Effector memory CD4-positive, alpha-beta T cell (primary cell): ENCODE results near the gene CD1C.

Experiments
- DNase-seq, 3 donors: peaks; one replicate each; pipeline ENCODE4 v3.0.0-alpha.2; 2020
- H3K27ac ChIP-seq: 2 replicates; pipeline ENCODE4 v1.7.0; 2013; ENCODE audit warnings: mild to moderate bottlenecking, low read length, moderate library complexity; ENCODE audit not compliant: insufficient read depth, poor library complexity, severe bottlenecking
- H3K27me3 ChIP-seq: replicated peaks from 2 replicates; pipeline ENCODE4 v1.7.0; 2013; ENCODE audit warnings: mild to moderate bottlenecking, low read length; ENCODE audit not compliant: insufficient read depth, control insufficient read depth, poor library complexity, severe bottlenecking
- H3K36me3 ChIP-seq: 2 replicates; pipeline ENCODE4 v1.7.0; 2013; ENCODE audit warnings: mild to moderate bottlenecking, low read length, moderate library complexity; ENCODE audit not compliant: control insufficient read depth, insufficient read depth
- H3K4me1 ChIP-seq: 2 replicates; pipeline ENCODE4 v1.7.0; 2013; ENCODE audit warnings: low read length, mild to moderate bottlenecking; ENCODE audit not compliant: control insufficient read depth, insufficient read depth, poor library complexity, severe bottlenecking
- H3K4me3 ChIP-seq: 2 replicates; pipeline ENCODE4 v1.7.0; 2013; ENCODE audit warnings: low read length, low read depth, mild to moderate bottlenecking; ENCODE audit not compliant: insufficient read depth, poor library complexity, severe bottlenecking
- H3K9me3 ChIP-seq: 2 replicates; pipeline ENCODE4 v1.7.0; 2013; ENCODE audit warnings: mild to moderate bottlenecking, low read length, moderate library complexity; ENCODE audit not compliant: control insufficient read depth

Gene CD1C

DNA sequence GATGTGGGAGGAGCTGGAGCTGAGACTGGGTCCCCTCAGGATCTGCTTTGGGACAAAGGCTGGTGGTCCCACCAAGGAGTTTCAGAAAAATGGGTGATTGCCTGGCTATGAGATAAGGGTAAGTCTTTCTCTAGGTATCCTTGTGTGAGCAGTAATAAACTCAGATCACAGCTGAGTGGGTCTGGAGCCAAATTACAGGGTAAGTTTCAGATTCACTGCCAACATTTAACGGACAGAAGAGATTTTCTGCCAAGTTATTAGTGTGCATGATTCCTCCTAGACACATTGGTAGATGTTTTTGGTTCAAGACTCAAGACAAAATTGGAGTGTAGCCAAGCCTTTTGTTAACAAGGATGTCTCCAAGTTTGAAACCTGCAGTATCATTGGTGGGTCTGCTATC lies 34.1 kb downstream of the CD1C start:
- Histone ChIP-seq H3K36me3 (no peaks in the 10 kb centered on the region), H3K9me3 (no peaks in the 10 kb centered on the region), H3K27ac (no peak overlapping the region), H3K4me1 (no peaks in the 10 kb centered on the region), H3K27me3 (no peaks in the 10 kb centered on the region), H3K4me3 (no peak overlapping the region)
- DNase-seq, result no peak

DNA sequence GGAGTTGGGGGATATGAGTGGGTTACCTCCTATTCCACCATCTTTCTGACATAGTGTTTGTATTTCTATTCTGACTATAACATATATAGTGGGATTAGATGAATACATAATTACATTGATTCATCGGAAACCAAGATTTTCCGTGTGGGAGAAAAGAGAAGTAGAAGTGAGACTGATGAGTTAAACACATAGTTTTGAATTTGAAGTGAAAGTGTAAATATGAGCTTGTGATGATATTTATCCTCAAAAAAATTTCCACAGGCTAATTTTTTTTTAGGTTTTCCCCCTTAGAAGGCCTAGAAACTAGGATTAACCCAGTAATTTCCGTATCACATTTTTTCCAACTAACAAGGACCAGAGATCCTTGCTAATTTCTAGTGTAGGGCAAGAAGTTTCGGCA lies 34.7 kb downstream of the CD1C start:
- Histone ChIP-seq H3K4me1 (no peaks in the 10 kb centered on the region), H3K9me3 (no peaks in the 10 kb centered on the region), H3K36me3 (no peaks in the 10 kb centered on the region), H3K4me3 (no peak overlapping the region), H3K27me3 (no peaks in the 10 kb centered on the region), H3K27ac (no peak overlapping the region)
- no peak for DNase-seq

DNA sequence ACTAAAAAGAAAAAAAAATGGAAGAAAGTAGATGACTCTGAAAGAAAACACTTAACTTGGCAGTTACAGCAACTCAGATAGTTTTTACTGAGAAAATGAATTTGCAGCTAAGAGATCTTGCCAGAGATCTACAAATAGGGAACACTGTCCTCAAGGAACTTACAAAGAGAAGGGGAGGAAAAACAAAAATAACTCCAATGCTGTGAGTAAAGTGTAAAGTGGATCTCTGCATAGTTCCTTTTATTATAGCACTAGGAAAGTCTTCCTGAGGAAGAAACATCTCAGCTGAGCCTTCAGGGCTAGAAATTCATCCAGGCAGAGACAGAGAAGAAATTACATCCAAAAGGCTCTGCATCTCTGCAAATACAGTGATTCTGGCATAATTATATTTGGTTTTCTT lies 37.8 kb downstream of the CD1C start:
- no peak overlapping the region for H3K4me3 ChIP-seq
- no peak overlapping the region for H3K27ac ChIP-seq
- H3K27me3 ChIP-seq, result no peaks in the 10 kb centered on the region
- no peaks in the 10 kb centered on the region for H3K4me1 ChIP-seq
- no peaks in the 10 kb centered on the region for H3K9me3 ChIP-seq
- no peak for DNase-seq
- H3K36me3 ChIP-seq, result no peaks in the 10 kb centered on the region

DNA sequence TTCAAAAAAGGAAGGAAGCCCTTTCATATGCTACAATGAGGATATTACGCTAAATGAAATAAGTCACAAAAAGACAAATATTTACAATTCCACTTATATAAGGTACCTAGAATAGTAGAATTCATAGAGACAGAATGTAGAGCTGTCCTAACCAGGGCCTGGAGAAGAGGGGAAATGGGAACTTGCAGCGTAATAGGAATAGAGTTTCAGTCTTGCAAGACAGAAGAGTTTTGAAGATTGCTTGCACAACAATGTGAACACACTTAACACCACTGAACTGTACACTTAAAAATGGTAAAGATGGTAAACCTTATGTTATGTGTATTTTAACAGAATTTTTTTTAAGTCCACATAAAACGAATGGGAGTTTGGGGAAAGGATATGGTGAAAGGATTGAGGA lies 38.7 kb downstream of the CD1C start:
- Histone ChIP-seq H3K4me3 (no peak overlapping the region), H3K27me3 (no peaks in the 10 kb centered on the region), H3K9me3 (no peaks in the 10 kb centered on the region), H3K4me1 (no peaks in the 10 kb centered on the region), H3K36me3 (no peaks in the 10 kb centered on the region), H3K27ac (no peak overlapping the region)
- DNase-seq, result no peak

DNA sequence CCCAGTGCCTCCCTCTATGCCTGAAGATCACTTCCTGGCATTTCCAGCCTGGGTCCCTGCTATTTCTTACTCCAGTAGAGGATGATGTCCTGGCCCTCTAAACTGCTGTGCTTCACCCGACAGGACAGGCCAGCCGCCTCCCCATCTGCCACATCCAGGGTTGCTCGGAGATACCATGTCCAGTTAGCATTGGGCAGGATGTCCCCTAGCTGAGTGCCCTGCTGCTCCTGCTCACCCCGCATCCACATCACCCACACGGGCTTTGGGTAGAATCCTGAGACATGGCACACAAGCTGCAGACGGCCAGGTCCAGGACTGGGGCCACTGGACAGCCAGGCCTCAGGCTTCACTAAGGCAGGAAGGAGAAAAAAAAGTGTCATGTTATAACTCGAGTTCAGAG lies 39.6 kb downstream of the CD1C start:
- Histone ChIP-seq H3K36me3 (no peaks in the 10 kb centered on the region), H3K4me1 (no peaks in the 10 kb centered on the region), H3K9me3 (no peaks in the 10 kb centered on the region), H3K27me3 (no peaks in the 10 kb centered on the region), H3K27ac (no peak overlapping the region), H3K4me3 (no peak overlapping the region)
- DNase-seq, result no peak

DNA sequence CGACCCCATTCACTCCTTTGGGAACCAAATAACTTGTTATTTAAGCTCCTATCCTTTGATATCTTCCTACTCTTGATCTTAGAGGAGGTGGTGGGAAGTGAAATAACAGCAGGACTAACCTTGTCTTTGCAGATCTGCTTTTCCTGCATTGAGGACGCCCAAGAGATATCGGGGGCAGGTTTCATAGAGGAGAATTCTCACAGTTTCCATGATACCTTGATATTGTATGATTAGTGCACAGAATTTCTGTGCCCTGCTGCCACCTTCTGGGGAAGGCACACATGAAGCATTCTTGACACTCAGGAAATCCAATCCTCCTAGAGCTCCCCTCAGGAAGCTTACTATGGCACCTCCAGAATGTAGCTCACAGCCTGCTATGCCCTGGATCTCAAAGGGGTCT lies 40.0 kb downstream of the CD1C start:
- no peaks in the 10 kb centered on the region for H3K4me1 ChIP-seq
- no peak overlapping the region for H3K27ac ChIP-seq
- DNase-seq, result no peak
- no peaks in the 10 kb centered on the region for H3K27me3 ChIP-seq
- H3K9me3 ChIP-seq, result no peaks in the 10 kb centered on the region
- H3K36me3 ChIP-seq, result no peaks in the 10 kb centered on the region
- no peak overlapping the region for H3K4me3 ChIP-seq

DNA sequence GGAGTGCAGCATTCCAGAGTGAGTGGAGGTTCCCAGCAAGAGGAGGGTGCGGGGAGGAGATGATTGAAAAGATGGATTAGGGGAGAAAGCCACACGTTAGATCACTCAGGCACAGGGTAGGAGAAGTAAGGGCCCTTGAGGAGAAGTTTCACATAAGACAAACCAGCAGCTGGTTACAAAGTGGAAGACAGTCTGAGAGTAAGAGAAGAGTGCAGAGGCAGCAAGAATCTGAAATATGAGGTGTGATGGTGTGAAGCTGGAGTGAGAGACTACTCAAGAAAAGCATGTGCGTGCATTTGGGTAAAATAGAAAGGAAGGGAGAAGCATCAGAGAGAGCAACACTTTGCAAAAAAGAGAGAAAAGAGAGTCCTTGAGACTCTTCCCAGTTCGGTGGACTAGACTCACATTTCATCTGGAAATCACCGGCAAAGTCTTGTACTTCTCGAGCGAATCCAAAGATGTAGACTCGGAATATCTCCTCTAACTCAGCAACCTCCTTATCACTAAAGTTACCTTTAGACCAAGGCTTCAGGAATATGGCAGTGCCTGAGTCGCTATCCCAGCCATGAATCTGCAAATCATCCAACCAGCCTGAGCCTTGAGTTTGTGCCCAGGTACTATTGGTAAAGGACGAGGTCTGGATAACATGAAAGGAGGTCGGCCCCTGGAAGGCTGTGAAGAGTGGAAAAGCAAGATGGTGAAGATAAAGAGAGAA lies 40.8 kb downstream of the CD1C start:
- Histone ChIP-seq H3K27ac (no peak overlapping the region), H3K4me1 (no peaks in the 10 kb centered on the region), H3K4me3 (no peak overlapping the region), H3K27me3 (no peaks in the 10 kb centered on the region), H3K9me3 (no peaks in the 10 kb centered on the region), H3K36me3 (no peaks in the 10 kb centered on the region)
- DNase-seq, result no peak

DNA sequence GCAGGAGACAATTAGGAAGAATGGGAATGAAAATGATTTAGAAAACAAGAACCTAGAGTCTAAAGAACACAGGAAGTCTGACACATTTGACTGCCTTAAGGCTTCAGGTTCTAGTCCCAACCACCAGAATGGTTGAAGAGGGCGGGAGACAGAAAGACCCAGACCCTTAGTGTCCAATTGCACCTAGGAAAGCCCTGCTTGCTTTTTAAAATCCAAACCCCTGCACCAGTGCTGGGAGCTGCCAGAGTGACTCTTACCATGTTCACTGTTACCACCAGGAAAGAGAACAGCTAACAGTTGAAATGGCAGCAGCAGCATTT lies 41.3 kb downstream of the CD1C start:
- Histone ChIP-seq H3K36me3 (no peaks in the 10 kb centered on the region), H3K27me3 (no peaks in the 10 kb centered on the region), H3K9me3 (no peaks in the 10 kb centered on the region), H3K27ac (no peak overlapping the region), H3K4me1 (no peaks in the 10 kb centered on the region), H3K4me3 (no peak overlapping the region)
- DNase-seq, result no peak

DNA sequence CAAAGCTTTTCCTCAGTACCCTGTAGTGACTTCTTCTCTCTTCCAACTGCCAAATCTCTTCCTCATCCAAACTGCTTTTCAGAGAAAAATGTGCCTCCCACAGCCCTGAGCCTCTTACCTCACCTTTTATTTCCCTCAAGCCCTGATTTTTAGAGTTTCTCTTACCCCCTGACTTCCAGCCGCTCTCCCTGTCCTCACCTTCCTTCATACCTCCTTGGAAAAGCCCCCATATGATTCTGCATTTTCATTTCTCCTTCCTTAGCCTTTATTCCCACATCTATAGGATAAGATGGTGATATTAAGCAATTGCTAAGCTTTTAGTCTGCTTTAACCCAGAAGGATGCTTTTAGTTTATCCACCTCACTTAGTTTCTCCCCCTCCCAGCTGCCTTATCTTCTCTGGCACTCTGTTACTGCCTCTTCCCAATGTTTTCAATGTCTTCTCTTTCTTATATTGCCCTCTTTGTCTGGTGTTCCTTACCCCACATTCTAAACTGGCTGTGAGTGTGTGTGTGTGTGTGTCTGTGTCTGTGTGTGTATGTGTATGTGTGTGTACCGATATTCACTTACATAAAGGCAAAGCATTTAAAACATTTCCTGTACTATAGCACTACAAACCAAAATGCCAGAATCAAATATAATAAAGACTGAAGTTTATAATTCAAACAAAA lies 41.9 kb downstream of the CD1C start, which contains the start of gene CD1B:
CD1B (minus strand) TSS at position 51 of the 670 bp plus-strand sequence. CDS start 108 bp downstream, outside the sequence.
- no peak for DNase-seq
- Histone ChIP-seq H3K27ac (no peak within 1 kb of the TSS), H3K27me3 (no peaks in the 10 kb centered on the region), H3K4me1 (no peaks in the 10 kb centered on the region), H3K4me3 (no peak within 1 kb of the TSS), H3K36me3 (no peaks in the 10 kb centered on the region), H3K9me3 (no peaks in the 10 kb centered on the region)

DNA sequence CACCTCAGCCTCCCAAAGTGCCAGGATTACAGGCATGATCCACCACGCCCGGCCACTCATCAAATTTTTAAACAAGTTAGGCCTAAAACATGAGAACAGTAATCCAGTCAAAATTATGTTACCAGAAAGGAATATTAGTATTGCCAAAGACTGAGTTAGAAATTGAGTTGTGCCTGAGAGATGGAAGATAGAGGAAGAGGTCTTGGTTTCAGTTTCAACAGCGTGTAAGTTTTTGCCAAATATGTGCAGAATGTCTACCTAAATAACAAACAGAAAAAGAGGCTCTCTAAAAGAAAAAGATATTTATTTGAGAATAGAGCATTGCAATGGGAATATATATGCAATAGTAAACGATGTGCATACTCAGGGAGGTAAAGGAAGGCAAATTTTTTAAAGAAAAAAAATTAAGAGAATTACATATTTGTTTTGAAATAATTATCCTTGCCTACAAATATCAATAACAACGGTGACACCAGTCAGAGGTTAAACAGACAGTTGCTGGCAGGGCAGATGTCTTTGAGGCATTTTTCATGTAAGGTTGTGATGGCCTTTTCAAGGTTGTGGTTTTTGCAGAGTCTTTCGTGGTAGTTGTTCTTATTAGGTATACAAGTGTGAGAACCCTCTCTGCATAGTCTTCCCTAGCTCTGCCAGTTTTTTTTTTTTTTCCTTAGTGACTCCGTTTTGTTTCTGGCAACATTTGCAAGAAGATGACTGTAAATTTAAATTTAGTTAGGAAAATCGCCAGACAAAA lies 43.9 kb downstream of the CD1C start:
- H3K4me1 ChIP-seq, result no peaks in the 10 kb centered on the region
- no peak overlapping the region for H3K27ac ChIP-seq
- no peaks in the 10 kb centered on the region for H3K27me3 ChIP-seq
- H3K36me3 ChIP-seq, result no peaks in the 10 kb centered on the region
- DNase-seq, result no peak
- no peaks in the 10 kb centered on the region for H3K9me3 ChIP-seq
- no peak overlapping the region for H3K4me3 ChIP-seq
